Progenitor cell of endocrine pancreas (in vitro differentiated cells): ENCODE results near the gene PLSCR5. TPM values are rescaled to one million over a fixed set of nuclear protein-coding genes. Genes with fewer than 3 reads are reported as not detected.

Experiments
- DNase-seq: peaks from one replicate; pipeline ENCODE4 v3.0.0; 2021; ENCODE audit warnings: low spot score; ENCODE audit not compliant: unreplicated experiment
- H3K27ac Mint-ChIP-seq: 2 replicates; pipeline ENCODE4 v1.8.0; 2021; ENCODE audit warnings: mild to moderate bottlenecking, moderate library complexity, mixed read lengths
- H3K27me3 Mint-ChIP-seq: 2 replicates; pipeline ENCODE4 v1.8.0; 2021; ENCODE audit warnings: mixed read lengths
- H3K36me3 Mint-ChIP-seq: 2 replicates; pipeline ENCODE4 v1.8.0; 2022; ENCODE audit warnings: mixed read lengths; ENCODE audit not compliant: insufficient read depth
- H3K4me1 Mint-ChIP-seq: 2 replicates; pipeline ENCODE4 v1.8.0; 2021; ENCODE audit warnings: low read depth, mixed read lengths
- H3K4me3 Mint-ChIP-seq: 2 replicates; pipeline ENCODE4 v1.8.0; 2021; ENCODE audit warnings: low read depth, mild to moderate bottlenecking, moderate library complexity, mixed read lengths
- H3K9me3 Mint-ChIP-seq: 2 replicates; pipeline ENCODE4 v1.8.0; 2021; ENCODE audit warnings: low read depth, mixed read lengths
- CTCF ChIP-seq: fragments of 200-600 bp; sonication (generic); IDR thresholded peaks from one replicate; pipeline ENCODE4 v1.5.0; 2021; ENCODE audit warnings: antibody characterized with exemption, mild to moderate bottlenecking; ENCODE audit not compliant: unreplicated experiment
- total RNA-seq: library from RNA; stranded (reverse); gene quantifications from 2 replicates; pipeline ENCODE4 v1.2.1, GENCODE V29; 2021

PLSCR5 gene
- total RNA-seq, 1 donor from 2014 or later = not detected

GRCh38 chr3:146626403-146627122 lies 21.4 kb upstream of the PLSCR5 start:
- Mint-ChIP-seq H3K4me1 (peaks cover 9% of the 10 kb centered on the region), H3K4me3 (no peak overlapping the region), H3K9me3 (no peaks in the 10 kb centered on the region), H3K36me3 (no peaks in the 10 kb centered on the region), H3K27me3 (no peaks in the 10 kb centered on the region), H3K27ac (no peak overlapping the region)
- no peak for TF ChIP-seq CTCF
- DNase-seq = no peak

GRCh38 chr3:146625186-146625775 lies 20.1 kb upstream of the PLSCR5 start:
- no peak for TF ChIP-seq CTCF
- Mint-ChIP-seq H3K27me3 (no peaks in the 10 kb centered on the region), H3K4me1 (peaks cover 9% of the 10 kb centered on the region), H3K9me3 (no peaks in the 10 kb centered on the region), H3K36me3 (no peaks in the 10 kb centered on the region), H3K4me3 (no peak overlapping the region), H3K27ac (no peak overlapping the region)
- DNase-seq = no peak

GRCh38 chr3:146621723-146622122 lies 16.6 kb upstream of the PLSCR5 start:
- H3K4me3 Mint-ChIP-seq = no peak overlapping the region
- no peaks in the 10 kb centered on the region for H3K27me3 Mint-ChIP-seq
- H3K27ac Mint-ChIP-seq = no peak overlapping the region
- no peaks in the 10 kb centered on the region for H3K9me3 Mint-ChIP-seq
- no peak for DNase-seq
- H3K36me3 Mint-ChIP-seq = no peaks in the 10 kb centered on the region
- TF ChIP-seq CTCF = no peak
- H3K4me1 Mint-ChIP-seq = peaks cover 6% of the 10 kb centered on the region

GRCh38 chr3:146612015-146612414 lies 6.9 kb upstream of the PLSCR5 start:
- no peak for DNase-seq
- H3K27me3 Mint-ChIP-seq = no peaks in the 10 kb centered on the region
- H3K9me3 Mint-ChIP-seq = peaks cover 2% of the 10 kb centered on the region
- no peak overlapping the region for H3K27ac Mint-ChIP-seq
- no peak for TF ChIP-seq CTCF
- no peak overlapping the region for H3K4me3 Mint-ChIP-seq
- H3K4me1 Mint-ChIP-seq = no peaks in the 10 kb centered on the region
- H3K36me3 Mint-ChIP-seq = no peaks in the 10 kb centered on the region

GRCh38 chr3:146611096-146611495 lies 6.0 kb upstream of the PLSCR5 start:
- Mint-ChIP-seq H3K27ac (no peak overlapping the region), H3K36me3 (no peaks in the 10 kb centered on the region), H3K9me3 (peaks cover 2% of the 10 kb centered on the region), H3K4me1 (no peaks in the 10 kb centered on the region), H3K27me3 (no peaks in the 10 kb centered on the region), H3K4me3 (no peak overlapping the region)
- no peak for DNase-seq
- TF ChIP-seq CTCF = no peak
